HepG2 (cell line): Measurements from ENCODE around the gene NUPR2. TPM values are rescaled to one million over a fixed set of nuclear protein-coding genes. Genes with fewer than 3 reads are reported as not detected.
A peak's percentile ranks its signal among the peaks of the same experiment; 100 is the strongest.

Source experiments
- ELK4 ChIP-seq: sonication (generic); formaldehyde crosslinking; IDR thresholded peaks from 2 replicates; pipeline ENCODE4 v1.9.0; 2021; ENCODE audit warnings: missing genetic modification reagents, borderline replicate concordance
- IKZF1 ChIP-seq: fragments of 450-650 bp; IDR thresholded peaks from 2 replicates; pipeline ENCODE4 v1.7.1; 2016
- KAT8 ChIP-seq: IDR thresholded peaks from 2 replicates; pipeline ENCODE4 v1.6.1; 2016; ENCODE audit warnings: missing genetic modification reagents, missing compliant biosample characterization
- KLF16 ChIP-seq, 2 experiments: sonication (generic) in 1 of 2; formaldehyde crosslinking in 1 of 2; IDR thresholded peaks; 2 replicates each; pipeline versions ENCODE4 v1.6.1 to v1.8.0; 2016 to 2023; ENCODE audit warnings: missing genetic modification reagents in 2 of 2, missing compliant biosample characterization in 1 of 2
- MAFK ChIP-seq, 2 experiments: IDR thresholded peaks in 1 of 2; conservative IDR thresholded peaks in 1 of 2; 2 replicates each; pipeline ENCODE4 v1.6.1; 2011; ENCODE audit warnings: improper control_type of control experiment in 2 of 2, low read length in 2 of 2
- MZF1 ChIP-seq: sonication (generic); formaldehyde crosslinking; IDR thresholded peaks from 2 replicates; pipeline ENCODE4 v1.8.1; 2023; ENCODE audit warnings: mild to moderate bottlenecking, missing genetic modification reagents, borderline replicate concordance
- NBN ChIP-seq: fragments of 450-650 bp; conservative IDR thresholded peaks from 2 replicates; pipeline ENCODE4 v1.6.1; 2017
- NFKBIZ ChIP-seq: IDR thresholded peaks from 2 replicates; pipeline ENCODE4 v1.6.1; 2018; ENCODE audit warnings: missing genetic modification reagents, missing compliant biosample characterization
- NFYC ChIP-seq: IDR thresholded peaks from 2 replicates; pipeline ENCODE4 v1.6.1; 2016; ENCODE audit warnings: missing genetic modification reagents, missing compliant biosample characterization
- RCOR2 ChIP-seq: IDR thresholded peaks from 2 replicates; pipeline ENCODE4 v1.6.1; 2016; ENCODE audit warnings: missing biosample characterization, missing genetic modification reagents
- REL ChIP-seq: sonication (generic); formaldehyde crosslinking; conservative IDR thresholded peaks from 2 replicates; pipeline ENCODE4 v1.8.0; 2022; ENCODE audit warnings: mild to moderate bottlenecking, missing genetic modification reagents, moderate library complexity
- RORA ChIP-seq: sonication (generic); formaldehyde crosslinking; IDR thresholded peaks from 2 replicates; pipeline ENCODE4 v1.5.0; 2020; ENCODE audit warnings: mild to moderate bottlenecking, missing genetic modification reagents, moderate library complexity
- ZBTB38 ChIP-seq: sonication (generic); formaldehyde crosslinking; IDR thresholded peaks from 2 replicates; pipeline ENCODE4 v1.5.1; 2020; ENCODE audit warnings: mild to moderate bottlenecking, missing genetic modification reagents
- ZNF124 ChIP-seq: sonication (generic); formaldehyde crosslinking; IDR thresholded peaks from 2 replicates; pipeline ENCODE4 v1.4.0; 2020; ENCODE audit warnings: missing genetic modification reagents
- ZNF274 ChIP-seq: sonication (generic); formaldehyde crosslinking; IDR thresholded peaks from 2 replicates; pipeline ENCODE4 v1.5.1; 2020; ENCODE audit warnings: mild to moderate bottlenecking, missing genetic modification reagents
- ZNF282 ChIP-seq: fragments of 450-650 bp; IDR thresholded peaks from 2 replicates; pipeline ENCODE4 v1.6.1; 2018; ENCODE audit not compliant: partially characterized antibody
- ZNF292 ChIP-seq: sonication (generic); formaldehyde crosslinking; IDR thresholded peaks from 2 replicates; pipeline ENCODE4 v1.8.1; 2022; ENCODE audit warnings: mild to moderate bottlenecking, low read depth, missing genetic modification reagents, borderline replicate concordance
- ZNF317 ChIP-seq: sonication (generic); formaldehyde crosslinking; IDR thresholded peaks from 2 replicates; pipeline ENCODE4 v1.5.0; 2020; ENCODE audit warnings: mild to moderate bottlenecking, missing genetic modification reagents
- ZNF367 ChIP-seq: sonication (generic); formaldehyde crosslinking; IDR thresholded peaks from 2 replicates; pipeline ENCODE4 v1.4.0; 2020; ENCODE audit warnings: missing genetic modification reagents, borderline replicate concordance
- ZNF44 ChIP-seq: sonication (generic); formaldehyde crosslinking; IDR thresholded peaks from 2 replicates; pipeline ENCODE4 v1.5.1; 2020; ENCODE audit warnings: mild to moderate bottlenecking, missing genetic modification reagents
- ZNF605 ChIP-seq: sonication (generic); formaldehyde crosslinking; IDR thresholded peaks from 2 replicates; pipeline ENCODE4 v1.8.0; 2022; ENCODE audit warnings: mild to moderate bottlenecking, missing genetic modification reagents
- ZNF775 ChIP-seq: sonication (generic); formaldehyde crosslinking; IDR thresholded peaks from 2 replicates; pipeline ENCODE4 v1.4.0; 2020; ENCODE audit warnings: missing genetic modification reagents, mild to moderate bottlenecking, moderate library complexity, borderline replicate concordance
- ZSCAN9 ChIP-seq: IDR thresholded peaks from 2 replicates; pipeline ENCODE4 v1.6.1; 2016; ENCODE audit warnings: borderline replicate concordance
- polyA plus RNA-seq, 8 experiments: library from polyadenylated mRNA; depleted of rRNA in 3 of 8; stranded (reverse) in 7 of 8; unstranded in 1 of 8; fragments of >200 nt; fragmentation: Illumina TruSeq in 4 of 8; extraction: Trizol in 4 of 8; gene quantifications; 2 replicates each; pipeline versions ENCODE4 v1.2.1 to v1.2.3, GENCODE V29; 2011 to 2016; ENCODE audit warnings: low read depth in 4 of 8, missing spikeins in 1 of 8, mixed read lengths in 1 of 8; ENCODE audit not compliant: insufficient read depth in 1 of 8
- total RNA-seq, 5 experiments: library from RNA; depleted of rRNA; stranded (reverse); fragments of >200 nt; fragmentation: Illumina TruSeq; extraction: Trizol; gene quantifications; 2 replicates each; pipeline ENCODE4 v1.2.3, GENCODE V29; 2016; ENCODE audit warnings: low read depth in 1 of 5
- TF ChIP-seq, protein P1 (sequence below): sonication (generic); formaldehyde crosslinking; conservative IDR thresholded peaks from 2 replicates; pipeline ENCODE4 v1.5.0; 2020; ENCODE audit warnings: missing genetic modification reagents
- TF ChIP-seq, protein P2 (sequence below): sonication (generic); formaldehyde crosslinking; IDR thresholded peaks from 2 replicates; pipeline ENCODE4; 2020; ENCODE audit warnings: missing genetic modification reagents, mild to moderate bottlenecking, borderline replicate concordance
- TF ChIP-seq, protein P3 (sequence below): sonication (generic); formaldehyde crosslinking; IDR thresholded peaks from 2 replicates; pipeline ENCODE4 v1.4.0; 2020; ENCODE audit warnings: missing genetic modification reagents, mild to moderate bottlenecking, borderline replicate concordance

The NUPR2 gene
- total and polyA plus RNA-seq, 2 of the 13 experiments (the other 11 are each of a cell fraction or from before 2014, with no cell fraction given) = not detected

DNA sequence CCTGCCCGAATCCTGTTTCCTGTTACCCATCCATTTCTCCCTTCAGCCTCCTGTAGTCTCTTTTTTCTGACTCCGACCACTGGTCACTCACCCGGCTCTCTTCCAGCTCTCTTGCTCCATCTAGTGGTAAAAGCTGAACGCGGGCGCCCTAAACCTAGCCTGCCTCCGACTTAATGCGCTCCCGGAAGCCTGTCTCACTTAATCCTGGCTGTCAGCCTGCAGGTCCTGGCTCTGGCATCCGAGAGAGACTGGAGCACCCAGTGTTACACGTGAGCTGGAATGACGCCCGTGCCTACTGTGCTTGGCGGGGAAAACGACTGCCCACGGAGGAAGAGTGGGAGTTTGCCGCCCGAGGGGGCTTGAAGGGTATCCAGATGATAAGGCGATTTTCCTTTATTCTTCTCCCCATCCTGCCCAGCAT is 41.8 kb downstream of the NUPR2 start (continued):
- 0 out of 2 replicates have a peak, but pooled peaks have one; percentile 51 for TF ChIP-seq ZBTB38 (CRISPR knock-in tag)
- no peak for TF ChIP-seq IKZF1
- no peak for TF ChIP-seq NBN
- TF ChIP-seq KAT8 = peak; percentile 64; the same call in 1 of the 2 replicates
- TF ChIP-seq, protein P1, sequence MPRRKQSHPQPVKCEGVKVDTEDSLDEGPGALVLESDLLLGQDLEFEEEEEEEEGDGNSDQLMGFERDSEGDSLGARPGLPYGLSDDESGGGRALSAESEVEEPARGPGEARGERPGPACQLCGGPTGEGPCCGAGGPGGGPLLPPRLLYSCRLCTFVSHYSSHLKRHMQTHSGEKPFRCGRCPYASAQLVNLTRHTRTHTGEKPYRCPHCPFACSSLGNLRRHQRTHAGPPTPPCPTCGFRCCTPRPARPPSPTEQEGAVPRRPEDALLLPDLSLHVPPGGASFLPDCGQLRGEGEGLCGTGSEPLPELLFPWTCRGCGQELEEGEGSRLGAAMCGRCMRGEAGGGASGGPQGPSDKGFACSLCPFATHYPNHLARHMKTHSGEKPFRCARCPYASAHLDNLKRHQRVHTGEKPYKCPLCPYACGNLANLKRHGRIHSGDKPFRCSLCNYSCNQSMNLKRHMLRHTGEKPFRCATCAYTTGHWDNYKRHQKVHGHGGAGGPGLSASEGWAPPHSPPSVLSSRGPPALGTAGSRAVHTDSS = no peak
- no peak for TF ChIP-seq NFYC (CRISPR knock-in tag)
- TF ChIP-seq MAFK (conservative IDR thresholded peaks at IDR 0.05 in 1 of 2, IDR thresholded peaks at IDR 0.05 in 1 of 2; ENCODE audit: low read length in 2 of 2) = peak in 1 of 2 experiments; percentile 31; a peak in 1 of 4 replicates
- TF ChIP-seq ZNF367 = no peak
- TF ChIP-seq ELK4 (CRISPR knock-in tag) = no peak
- TF ChIP-seq NFKBIZ = no peak
- TF ChIP-seq ZNF775 (CRISPR knock-in tag) = no peak
- no peak for TF ChIP-seq MZF1
- no peak for TF ChIP-seq ZNF124
- TF ChIP-seq ZNF44 (CRISPR knock-in tag) = no peak
- TF ChIP-seq RORA (CRISPR knock-in tag) = no peak
- no peak for TF ChIP-seq REL
- TF ChIP-seq KLF16 (CRISPR knock-in tag; IDR thresholded peaks at IDR 0.05) = 0 out of 4 replicates have a peak, but pooled peaks of 1 of the 2 experiments have one; percentile 51
- no peak; the same call in 1 of the 2 replicates for TF ChIP-seq RCOR2 (CRISPR knock-in tag)
- TF ChIP-seq ZNF282 = no peak
- no peak for TF ChIP-seq ZNF317 (CRISPR knock-in tag)
- TF ChIP-seq, protein P2, sequence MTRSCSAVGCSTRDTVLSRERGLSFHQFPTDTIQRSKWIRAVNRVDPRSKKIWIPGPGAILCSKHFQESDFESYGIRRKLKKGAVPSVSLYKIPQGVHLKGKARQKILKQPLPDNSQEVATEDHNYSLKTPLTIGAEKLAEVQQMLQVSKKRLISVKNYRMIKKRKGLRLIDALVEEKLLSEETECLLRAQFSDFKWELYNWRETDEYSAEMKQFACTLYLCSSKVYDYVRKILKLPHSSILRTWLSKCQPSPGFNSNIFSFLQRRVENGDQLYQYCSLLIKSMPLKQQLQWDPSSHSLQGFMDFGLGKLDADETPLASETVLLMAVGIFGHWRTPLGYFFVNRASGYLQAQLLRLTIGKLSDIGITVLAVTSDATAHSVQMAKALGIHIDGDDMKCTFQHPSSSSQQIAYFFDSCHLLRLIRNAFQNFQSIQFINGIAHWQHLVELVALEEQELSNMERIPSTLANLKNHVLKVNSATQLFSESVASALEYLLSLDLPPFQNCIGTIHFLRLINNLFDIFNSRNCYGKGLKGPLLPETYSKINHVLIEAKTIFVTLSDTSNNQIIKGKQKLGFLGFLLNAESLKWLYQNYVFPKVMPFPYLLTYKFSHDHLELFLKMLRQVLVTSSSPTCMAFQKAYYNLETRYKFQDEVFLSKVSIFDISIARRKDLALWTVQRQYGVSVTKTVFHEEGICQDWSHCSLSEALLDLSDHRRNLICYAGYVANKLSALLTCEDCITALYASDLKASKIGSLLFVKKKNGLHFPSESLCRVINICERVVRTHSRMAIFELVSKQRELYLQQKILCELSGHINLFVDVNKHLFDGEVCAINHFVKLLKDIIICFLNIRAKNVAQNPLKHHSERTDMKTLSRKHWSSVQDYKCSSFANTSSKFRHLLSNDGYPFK = no peak
- TF ChIP-seq, protein P3, sequence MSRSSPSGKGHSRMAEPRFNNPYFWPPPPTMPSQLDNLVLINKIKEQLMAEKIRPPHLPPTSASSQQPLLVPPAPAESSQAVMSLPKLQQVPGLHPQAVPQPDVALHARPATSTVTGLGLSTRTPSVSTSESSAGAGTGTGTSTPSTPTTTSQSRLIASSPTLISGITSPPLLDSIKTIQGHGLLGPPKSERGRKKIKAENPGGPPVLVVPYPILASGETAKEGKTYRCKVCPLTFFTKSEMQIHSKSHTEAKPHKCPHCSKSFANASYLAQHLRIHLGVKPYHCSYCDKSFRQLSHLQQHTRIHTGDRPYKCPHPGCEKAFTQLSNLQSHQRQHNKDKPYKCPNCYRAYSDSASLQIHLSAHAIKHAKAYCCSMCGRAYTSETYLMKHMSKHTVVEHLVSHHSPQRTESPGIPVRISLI (CRISPR knock-in tag) = peak; percentile 70; the same call in 1 of the 2 replicates
- TF ChIP-seq ZNF292 (CRISPR knock-in tag) = no peak
- TF ChIP-seq ZSCAN9 (CRISPR knock-in tag) = 0 out of 2 replicates have a peak, but pooled peaks have one; percentile 31
- 0 out of 2 replicates have a peak, but pooled peaks have one; percentile 47 for TF ChIP-seq ZNF274 (CRISPR knock-in tag)
- 0 out of 2 replicates have a peak, but pooled peaks have one; percentile 19 for TF ChIP-seq ZNF605 (CRISPR knock-in tag)
